Neuronal stem cell (in vitro differentiated cells): ENCODE data around the gene CDH12.
"Not testable (repeated sequence)": the region's sequence is repeated elsewhere in the genome, so short reads cannot be mapped to it uniquely, and the experiment has no call there.

Source experiments
- DNase-seq: peaks from one replicate; pipeline ENCODE4 v3.0.0-alpha.2; 2013; ENCODE audit warnings: low spot score
- H2AFZ ChIP-seq: one replicate; pipeline ENCODE4 v1.6.1; 2013; ENCODE audit warnings: mild to moderate bottlenecking, low read length, inconsistent platforms
- H2AK5ac ChIP-seq: 2 replicates; pipeline ENCODE4 v1.6.1; 2013; ENCODE audit warnings: low read depth, mild to moderate bottlenecking, inconsistent platforms, low read length, moderate library complexity, mixed read lengths
- H2BK120ac ChIP-seq: 2 replicates; pipeline ENCODE4 v1.6.1; 2013; ENCODE audit warnings: low read depth, mild to moderate bottlenecking, inconsistent platforms, low read length, moderate library complexity, mixed read lengths
- H2BK12ac ChIP-seq: one replicate; pipeline ENCODE4 v1.6.1; 2013; ENCODE audit warnings: low read length, inconsistent platforms
- H2BK15ac ChIP-seq: 2 replicates; pipeline ENCODE4 v1.6.1; 2013; ENCODE audit warnings: mild to moderate bottlenecking, low read length, inconsistent platforms, mixed read lengths
- H2BK5ac ChIP-seq: one replicate; pipeline ENCODE4 v1.6.1; 2013; ENCODE audit warnings: inconsistent platforms, mild to moderate bottlenecking, low read length, moderate library complexity
- H3K14ac ChIP-seq: one replicate; pipeline ENCODE4 v1.6.1; 2013; ENCODE audit warnings: low read length, inconsistent platforms
- H3K18ac ChIP-seq: 2 replicates; pipeline ENCODE4 v1.6.1; 2013; ENCODE audit warnings: low read length, inconsistent platforms
- H3K23ac ChIP-seq: 2 replicates; pipeline ENCODE4 v1.6.1; 2013; ENCODE audit warnings: low read depth, mild to moderate bottlenecking, mixed read lengths, low read length, inconsistent platforms; ENCODE audit not compliant: poor library complexity
- H3K27ac ChIP-seq: replicated peaks from 3 replicates; pipeline ENCODE4 v1.5.1; 2013; ENCODE audit warnings: low read length, inconsistent platforms
- H3K27me3 ChIP-seq, 3 experiments: 2 replicates each; pipeline ENCODE4 v1.6.1; 2013; ENCODE audit warnings: low read length in 3 of 3, mild to moderate bottlenecking in 2 of 3, inconsistent platforms in 1 of 3, low read depth in 1 of 3, mixed read lengths in 1 of 3, moderate library complexity in 1 of 3; ENCODE audit not compliant: control insufficient read depth in 3 of 3, insufficient read depth in 3 of 3
- H3K36me3 ChIP-seq, 2 donors: replicated peaks in 1 of 2; 2 replicates each; pipeline ENCODE4 v1.6.1; 2013; ENCODE audit warnings: low read length in 2 of 2; ENCODE audit not compliant: control insufficient read depth in 2 of 2, insufficient read depth in 2 of 2
- H3K4ac ChIP-seq: 2 replicates; pipeline ENCODE4 v1.6.1; 2013; ENCODE audit warnings: inconsistent platforms, mild to moderate bottlenecking, low read length, moderate library complexity
- H3K4me1 ChIP-seq, 2 donors: 1 replicate in 1 of 2; 2 replicates in 1 of 2; pipeline ENCODE4 v1.6.1; 2013; ENCODE audit warnings: low read length in 2 of 2, low read depth in 1 of 2; ENCODE audit not compliant: control insufficient read depth in 2 of 2, insufficient read depth in 1 of 2
- H3K4me2 ChIP-seq: one replicate; pipeline ENCODE4 v1.6.1; 2013; ENCODE audit warnings: mild to moderate bottlenecking, low read length, inconsistent platforms; ENCODE audit not compliant: insufficient read depth, poor library complexity, severe bottlenecking
- H3K4me3 ChIP-seq, 2 donors: 2 replicates each; pipeline ENCODE4 v1.5.1; 2013; ENCODE audit warnings: low read length in 2 of 2, mild to moderate bottlenecking in 2 of 2, inconsistent platforms in 1 of 2, moderate library complexity in 1 of 2
- H3K79me1 ChIP-seq: one replicate; pipeline ENCODE4 v1.6.1; 2013; ENCODE audit warnings: low read depth, mild to moderate bottlenecking, inconsistent platforms, low read length, moderate library complexity
- H3K9ac ChIP-seq: one replicate; pipeline ENCODE4 v1.6.1; 2013; ENCODE audit warnings: mild to moderate bottlenecking, low read depth, low read length, inconsistent platforms; ENCODE audit not compliant: poor library complexity
- H3K9me3 ChIP-seq, 2 donors: replicated peaks in 1 of 2; 2 replicates each; pipeline versions ENCODE3 to v1.6.1; 2013; ENCODE audit warnings: low read length in 2 of 2, mild to moderate bottlenecking in 2 of 2, inconsistent platforms in 1 of 2, low read depth in 1 of 2, mixed read lengths in 1 of 2, moderate library complexity in 1 of 2; ENCODE audit not compliant: control insufficient read depth in 2 of 2, insufficient read depth in 1 of 2
- H4K8ac ChIP-seq: one replicate; pipeline ENCODE4 v1.6.1; 2013; ENCODE audit warnings: low read depth, mild to moderate bottlenecking, inconsistent platforms, low read length, moderate library complexity
- H4K91ac ChIP-seq: one replicate; pipeline ENCODE4 v1.6.1; 2013; ENCODE audit warnings: low read length, low read depth, mild to moderate bottlenecking, inconsistent platforms; ENCODE audit not compliant: poor library complexity
- WGBS, 2 donors: extraction: QIAGEN DNeasy Blood & Tissue Kit; methylation state at CpG; one replicate each; pipeline ENCODE4 v1.1.7; 2013; ENCODE audit warnings: missing lambda C conversion rate in 2 of 2, mixed read lengths in 1 of 2; ENCODE audit not compliant: insufficient read length in 2 of 2, insufficient replicate concordance in 1 of 2; ENCODE audit errors: extremely low coverage in 2 of 2; 5-methylcytosine and 5-hydroxymethylcytosine counted together

CDH12 gene

GRCh38 chr5:22156953-22157352, 696.2 kb downstream of the CDH12 start:
- H3K27ac ChIP-seq, H3K9me3 ChIP-seq, DNase-seq, H2BK5ac ChIP-seq, H3K14ac ChIP-seq, H3K4ac ChIP-seq, H3K79me1 ChIP-seq, H3K4me3 ChIP-seq, H3K36me3 ChIP-seq, H4K8ac ChIP-seq, H2BK12ac ChIP-seq, H3K9ac ChIP-seq, H2BK120ac ChIP-seq, H3K27me3 ChIP-seq, H3K4me1 ChIP-seq, H2BK15ac ChIP-seq, H3K23ac ChIP-seq, H2AFZ ChIP-seq, H3K18ac ChIP-seq, H3K4me2 ChIP-seq, H2AK5ac ChIP-seq, H4K91ac ChIP-seq: not testable (repeated sequence)
- no CpG with 5 or more reads among the region's 1 CpG for WGBS, 2 donors

- not testable (repeated sequence) for H4K91ac ChIP-seq, DNase-seq, H3K23ac ChIP-seq, H3K14ac ChIP-seq, H4K8ac ChIP-seq, H2BK120ac ChIP-seq, H3K36me3 ChIP-seq, H3K4me1 ChIP-seq, H3K9ac ChIP-seq, H2AK5ac ChIP-seq, H3K4ac ChIP-seq, H3K18ac ChIP-seq, H2AFZ ChIP-seq, H3K4me2 ChIP-seq, H3K79me1 ChIP-seq, H3K27ac ChIP-seq, H3K9me3 ChIP-seq, H2BK15ac ChIP-seq, H2BK12ac ChIP-seq, H3K4me3 ChIP-seq, H3K27me3 ChIP-seq, H2BK5ac ChIP-seq
- no CpG with 5 or more reads among the region's 2 CpGs for WGBS, 2 donors
These were observed 698.4 kb downstream of the CDH12 start for GRCh38 chr5:22154779-22155178.

GRCh38 chr5:22151801-22152200, 701.3 kb downstream of the CDH12 start:
- H3K9ac ChIP-seq, DNase-seq, H3K14ac ChIP-seq, H3K23ac ChIP-seq, H3K27ac ChIP-seq, H3K18ac ChIP-seq, H2AK5ac ChIP-seq, H3K79me1 ChIP-seq, H4K8ac ChIP-seq, H2AFZ ChIP-seq, H3K4me1 ChIP-seq, H3K4me2 ChIP-seq, H2BK15ac ChIP-seq, H3K27me3 ChIP-seq, H2BK120ac ChIP-seq, H3K4me3 ChIP-seq, H3K36me3 ChIP-seq, H4K91ac ChIP-seq, H2BK12ac ChIP-seq, H3K9me3 ChIP-seq, H3K4ac ChIP-seq, H2BK5ac ChIP-seq: not testable (repeated sequence)
- WGBS, 2 donors = no CpG with 5 or more reads among the region's 9 CpGs

DNA sequence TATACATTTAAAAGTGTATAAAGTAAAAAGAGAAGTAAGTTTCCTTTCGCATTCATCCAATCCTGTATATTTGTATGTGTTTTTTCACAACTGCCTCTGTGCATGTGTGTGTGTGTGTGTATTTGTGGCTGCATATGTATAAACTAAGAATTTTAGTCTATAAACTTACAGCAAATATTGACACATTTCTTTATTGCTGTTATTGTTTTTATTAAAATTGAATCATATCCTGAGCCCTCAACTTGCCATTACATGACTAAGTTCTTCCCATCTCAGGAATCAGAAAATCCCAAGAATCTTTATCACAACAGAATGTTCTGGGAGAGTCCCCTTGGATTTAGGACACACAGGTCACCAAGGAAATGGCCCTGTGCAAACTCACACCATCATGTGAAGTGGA, 712.7 kb downstream of the CDH12 start:
- H3K9me3 ChIP-seq, H2BK120ac ChIP-seq, H3K79me1 ChIP-seq, H2BK15ac ChIP-seq, H4K8ac ChIP-seq, DNase-seq, H3K4me1 ChIP-seq, H3K4me3 ChIP-seq, H3K23ac ChIP-seq, H3K14ac ChIP-seq, H3K9ac ChIP-seq, H2AFZ ChIP-seq, H3K27ac ChIP-seq, H3K18ac ChIP-seq, H2AK5ac ChIP-seq, H2BK5ac ChIP-seq, H2BK12ac ChIP-seq, H3K36me3 ChIP-seq, H3K4me2 ChIP-seq, H3K27me3 ChIP-seq, H4K91ac ChIP-seq, H3K4ac ChIP-seq: not testable (repeated sequence)
- WGBS, 2 donors = no CpG with 5 or more reads among the region's 1 CpG
